GM23248 (cell line): ENCODE results near the gene ATAD1. TPM values are rescaled to one million over a fixed set of nuclear protein-coding genes. Genes with fewer than 3 reads are reported as not detected.

ENCODE experiments used
- DNase-seq: peaks from one replicate; pipeline ENCODE4 v3.0.0-alpha.2; 2015
- H2AFZ ChIP-seq: fragments of 200-600 bp; sonication (generic); 2 replicates; pipeline ENCODE4 v1.6.1; 2016; ENCODE audit warnings: antibody characterized with exemption
- H3F3A ChIP-seq: fragments of 200-600 bp; sonication (generic); 2 replicates; pipeline ENCODE4 v1.6.1; 2016; ENCODE audit warnings: mild to moderate bottlenecking, antibody characterized with exemption, mixed run types; ENCODE audit not compliant: insufficient read depth
- H3K27ac ChIP-seq: fragments of 200-600 bp; sonication (generic); 2 replicates; pipeline ENCODE4 v1.5.1; 2016; ENCODE audit warnings: mild to moderate bottlenecking
- H3K27me3 ChIP-seq: fragments of 200-600 bp; sonication (generic); replicated peaks from 2 replicates; pipeline ENCODE4 v1.6.1; 2016; ENCODE audit warnings: mild to moderate bottlenecking; ENCODE audit not compliant: insufficient read depth
- H3K36me3 ChIP-seq: fragments of 200-600 bp; sonication (generic); 2 replicates; pipeline ENCODE4 v1.6.1; 2016; ENCODE audit warnings: low read depth, mild to moderate bottlenecking
- H3K4me1 ChIP-seq: fragments of 200-600 bp; sonication (generic); 2 replicates; pipeline ENCODE4 v1.6.1; 2016; ENCODE audit warnings: mild to moderate bottlenecking; ENCODE audit not compliant: insufficient read depth
- H3K4me2 ChIP-seq: fragments of 200-600 bp; sonication (generic); one replicate; pipeline ENCODE4 v1.6.1; 2016; ENCODE audit warnings: mild to moderate bottlenecking; ENCODE audit not compliant: unreplicated experiment
- H3K4me3 ChIP-seq: fragments of 200-600 bp; sonication (generic); 2 replicates; pipeline ENCODE4 v1.5.1; 2016; ENCODE audit warnings: mild to moderate bottlenecking
- H3K79me2 ChIP-seq: fragments of 200-600 bp; sonication (generic); 2 replicates; pipeline ENCODE4 v1.6.1; 2016; ENCODE audit warnings: mild to moderate bottlenecking; ENCODE audit not compliant: insufficient read depth
- H3K9ac ChIP-seq: fragments of 200-600 bp; sonication (generic); 2 replicates; pipeline ENCODE4 v1.6.1; 2016; ENCODE audit warnings: mild to moderate bottlenecking
- H3K9me2 ChIP-seq: fragments of 200-600 bp; sonication (generic); 2 replicates; pipeline ENCODE4 v1.6.1; 2016; ENCODE audit warnings: mixed run types, mild to moderate bottlenecking, moderate library complexity; ENCODE audit not compliant: insufficient read depth
- H3K9me3 ChIP-seq: fragments of 200-600 bp; sonication (generic); one replicate; pipeline ENCODE4 v1.6.1; 2017; ENCODE audit warnings: low read depth
- H4K20me1 ChIP-seq: fragments of 200-600 bp; sonication (generic); 2 replicates; pipeline ENCODE4 v1.6.0; 2016; ENCODE audit not compliant: insufficient read depth
- EZH2 ChIP-seq: fragments of 200-600 bp; sonication (generic); IDR thresholded peaks from 2 replicates; pipeline ENCODE4 v1.6.1; 2018; ENCODE audit warnings: antibody characterized with exemption, mild to moderate bottlenecking; ENCODE audit not compliant: insufficient read depth, poor library complexity, severe bottlenecking
- EZH2phosphoT487 ChIP-seq: fragments of 200-600 bp; sonication (generic); IDR thresholded peaks from 2 replicates; pipeline ENCODE4 v1.6.1; 2018; ENCODE audit warnings: antibody characterized with exemption, moderate library complexity, mild to moderate bottlenecking, low read depth; ENCODE audit not compliant: insufficient read depth
- WGBS, 2 experiments: methylation state at CpG; one replicate each; pipeline ENCODE4 v1.1.6; 2015 to 2017; ENCODE audit warnings: low lambda C conversion rate in 2 of 2, low coverage in 1 of 2; ENCODE audit errors: missing lambda C conversion rate in 2 of 2; 5-methylcytosine and 5-hydroxymethylcytosine counted together
- in situ Hi-C: fragments of 300-500 bp; cut with MboI; formaldehyde crosslinking; loops from 2 replicates; pipeline ENCODE4 v1.15.0; 2020
- polyA plus RNA-seq: library from polyadenylated mRNA; unstranded; fragments of >200 nt; fragmentation: Nextera tagmentation; extraction: Ambion mirVana; gene quantifications from 2 replicates; pipeline ENCODE4 v1.2.1, GENCODE V29; 2016
- total RNA-seq: library from RNA; depleted of rRNA; stranded (reverse); fragments of >200 nt; shearing (Covaris generic); gene quantifications from 2 replicates; pipeline ENCODE4 v1.2.3, GENCODE V29; 2014

Gene ATAD1
- total and polyA plus RNA-seq, 2 experiments from 2014 or later = 52.4 to 66.8 TPM

GRCh38 chr10:87713707-87714106, 104.3 kb downstream of the ATAD1 start:
- in situ Hi-C loops = no loop called here
- TF ChIP-seq EZH2phosphoT487 = no peak
- TF ChIP-seq EZH2 = no peak
- Histone ChIP-seq H3K79me2 (no peaks in the 10 kb centered on the region), H3K36me3 (peaks cover 31% of the 10 kb centered on the region), H3K4me2 (no peak overlapping the region), H3K27ac (no peak overlapping the region), H3K9me2 (no peaks in the 10 kb centered on the region), H2AFZ (no peak overlapping the region), H3F3A (no peaks in the 10 kb centered on the region; the same call in 1 of the 2 replicates), H3K27me3 (no peaks in the 10 kb centered on the region), H3K9ac (no peak overlapping the region), H3K9me3 (no peaks in the 10 kb centered on the region), H3K4me1 (no peaks in the 10 kb centered on the region), H4K20me1 (no peaks in the 10 kb centered on the region), H3K4me3 (no peak overlapping the region)
- WGBS, 2 experiments = 87 to 89% methylated on average over 3 of the region's 3 CpGs
- DNase-seq = no peak

- no peak overlapping the region for H3K4me2 ChIP-seq
- no peaks in the 10 kb centered on the region for H3K9me3 ChIP-seq
- H3K27me3 ChIP-seq = no peaks in the 10 kb centered on the region
- H2AFZ ChIP-seq = no peak overlapping the region
- H3F3A ChIP-seq = no peaks in the 10 kb centered on the region; the same call in 1 of the 2 replicates
- H3K4me3 ChIP-seq = no peak overlapping the region
- H3K9ac ChIP-seq = no peak overlapping the region
- no peaks in the 10 kb centered on the region for H3K4me1 ChIP-seq
- H3K79me2 ChIP-seq = no peaks in the 10 kb centered on the region
- in situ Hi-C loops = no loop called here
- no peaks in the 10 kb centered on the region for H3K9me2 ChIP-seq
- no peak overlapping the region for H3K27ac ChIP-seq
- no peak for DNase-seq
- peaks cover 31% of the 10 kb centered on the region for H3K36me3 ChIP-seq
- TF ChIP-seq EZH2phosphoT487 (no peak), EZH2 (no peak)
- 87 to 92% methylated on average over 11 of the region's 11 CpGs for WGBS, 2 experiments
- no peaks in the 10 kb centered on the region for H4K20me1 ChIP-seq
These were observed 105.0 kb downstream of the ATAD1 start for GRCh38 chr10:87712913-87713616.

GRCh38 chr10:87707254-87707653, 110.8 kb downstream of the ATAD1 start:
- peaks cover 10% of the 10 kb centered on the region for H3K4me1 ChIP-seq
- H3K4me3 ChIP-seq = no peak overlapping the region
- H4K20me1 ChIP-seq = no peaks in the 10 kb centered on the region
- H3K4me2 ChIP-seq = no peak overlapping the region
- peaks cover 13% of the 10 kb centered on the region for H3K36me3 ChIP-seq
- H3K79me2 ChIP-seq = peaks cover 10% of the 10 kb centered on the region; the same call in 1 of the 2 replicates
- no peak overlapping the region for H3K9ac ChIP-seq
- H3K27ac ChIP-seq = no peak overlapping the region
- no peaks in the 10 kb centered on the region for H3K27me3 ChIP-seq
- peaks cover 9% of the 10 kb centered on the region; the same call in 1 of the 2 replicates for H3F3A ChIP-seq
- TF ChIP-seq EZH2 (no peak), EZH2phosphoT487 (no peak)
- no peak for DNase-seq
- H3K9me3 ChIP-seq = no peaks in the 10 kb centered on the region
- no peak overlapping the region for H2AFZ ChIP-seq
- WGBS, 2 experiments = 94 to 96% methylated on average over 4 of the region's 4 CpGs
- no peaks in the 10 kb centered on the region for H3K9me2 ChIP-seq
- in situ Hi-C loops = no loop called here

- in situ Hi-C loops = no loop called here
- Histone ChIP-seq H3K9me3 (no peaks in the 10 kb centered on the region), H3K36me3 (peaks cover 13% of the 10 kb centered on the region), H3K4me3 (no peak overlapping the region), H3K27me3 (no peaks in the 10 kb centered on the region), H3K27ac (no peak overlapping the region), H2AFZ (no peak overlapping the region), H3F3A (peaks cover 11% of the 10 kb centered on the region; the same call in 1 of the 2 replicates), H3K4me1 (peaks cover 13% of the 10 kb centered on the region), H3K9me2 (no peaks in the 10 kb centered on the region), H3K4me2 (no peak overlapping the region), H3K9ac (no peak overlapping the region), H4K20me1 (no peaks in the 10 kb centered on the region), H3K79me2 (peaks cover 10% of the 10 kb centered on the region; the same call in 1 of the 2 replicates)
- no peak for TF ChIP-seq EZH2phosphoT487
- no peak for DNase-seq
- WGBS, 2 experiments = 95 to 97% methylated on average over 4 of the region's 4 CpGs
These were observed 111.3 kb downstream of the ATAD1 start for GRCh38 chr10:87706731-87707130.

- H2AFZ ChIP-seq = no peak overlapping the region
- no peaks in the 10 kb centered on the region for H3K9me3 ChIP-seq
- peak; percentile 46 for DNase-seq
- peaks cover 23% of the 10 kb centered on the region for H3K4me1 ChIP-seq
- H3K36me3 ChIP-seq = peaks cover 9% of the 10 kb centered on the region
- in situ Hi-C loops = no loop called here
- H3K4me2 ChIP-seq = no peak overlapping the region
- no peaks in the 10 kb centered on the region for H3K27me3 ChIP-seq
- TF ChIP-seq EZH2phosphoT487 (no peak), EZH2 (no peak)
- H3K9ac ChIP-seq = no peak overlapping the region
- H3F3A ChIP-seq = peaks cover 19% of the 10 kb centered on the region; the same call in 1 of the 2 replicates
- no peaks in the 10 kb centered on the region for H3K9me2 ChIP-seq
- no peaks in the 10 kb centered on the region for H4K20me1 ChIP-seq
- peak overlapping the region; percentile 7; the same call in 1 of the 2 replicates for H3K27ac ChIP-seq
- H3K79me2 ChIP-seq = peaks cover 10% of the 10 kb centered on the region; the same call in 1 of the 2 replicates
- H3K4me3 ChIP-seq = no peak overlapping the region
These were observed 112.7 kb downstream of the ATAD1 start for GRCh38 chr10:87705339-87705738.
